K562 (cell line): Measurements from ENCODE around the gene GTPBP2. TPM values are rescaled to one million over a fixed set of nuclear protein-coding genes. Genes with fewer than 3 reads are reported as not detected.

Source experiments
- ATF1 ChIP-seq, 2 experiments: fragments of 450-650 bp in 1 of 2; IDR thresholded peaks; 2 replicates each; pipeline ENCODE4 v1.6.1; 2016; ENCODE audit warnings: missing compliant biosample characterization in 1 of 2, missing genetic modification characterization in 1 of 2
- BCL6 ChIP-seq: fragments of 250-450 bp; sonication (Bioruptor Pico); IDR thresholded peaks from 2 replicates; pipeline ENCODE4 v1.4.0; 2020
- CHD2 ChIP-seq: IDR thresholded peaks from 2 replicates; pipeline ENCODE4 v1.6.1; 2011; ENCODE audit warnings: low read depth, low read length
- CTBP1 ChIP-seq: fragments of 450-650 bp; IDR thresholded peaks from 2 replicates; pipeline ENCODE4 v1.6.1; 2016; ENCODE audit warnings: borderline replicate concordance
- ETV5 ChIP-seq: sonication (generic); formaldehyde crosslinking; IDR thresholded peaks from 2 replicates; pipeline ENCODE4 v1.4.0; 2020; ENCODE audit warnings: low read depth, mild to moderate bottlenecking, missing genetic modification reagents
- MAFG ChIP-seq: fragments of 450-650 bp; conservative IDR thresholded peaks from 2 replicates; pipeline ENCODE4 v1.6.1; 2016; ENCODE audit warnings: missing genetic modification characterization, missing compliant biosample characterization
- MXI1 ChIP-seq: IDR thresholded peaks from 2 replicates; pipeline ENCODE4 v1.6.1; 2011; ENCODE audit warnings: low read depth, mild to moderate bottlenecking, improper control_type of control experiment, low read length
- NCOA4 ChIP-seq: fragments of 450-650 bp; IDR thresholded peaks from 2 replicates; pipeline ENCODE4 v1.6.1; 2018; ENCODE audit warnings: mild to moderate bottlenecking; ENCODE audit not compliant: partially characterized antibody
- NRF1 ChIP-seq, 2 experiments: fragments of 450-650 bp; IDR thresholded peaks in 1 of 2; conservative IDR thresholded peaks in 1 of 2; 2 replicates each; pipeline ENCODE4 v1.6.1; 2014; ENCODE audit warnings: mild to moderate bottlenecking in 2 of 2
- PCBP1 ChIP-seq: fragments of 200-400 bp; formaldehyde crosslinking; IDR thresholded peaks from 2 replicates; pipeline ENCODE4 v1.6.1; 2018; ENCODE audit warnings: mild to moderate bottlenecking, low read depth, low read length; ENCODE audit not compliant: poor library complexity, severe bottlenecking
- SP1 ChIP-seq: sonication (generic); formaldehyde crosslinking; IDR thresholded peaks from 2 replicates; pipeline ENCODE4 v1.8.1; 2022; ENCODE audit warnings: mild to moderate bottlenecking, missing genetic modification reagents
- STAT5A ChIP-seq: IDR thresholded peaks from 2 replicates; pipeline ENCODE4 v1.6.1; 2012; ENCODE audit warnings: low read length, inconsistent platforms, borderline replicate concordance
- TBP ChIP-seq: optimal IDR thresholded peaks from 2 replicates; pipeline ENCODE3; 2011; ENCODE audit warnings: low read depth, low read length, improper control_type of control experiment
- ZBED1 ChIP-seq: IDR thresholded peaks from 2 replicates; pipeline ENCODE4 v1.6.1; 2014
- ZBTB11 ChIP-seq, 3 experiments: fragments of 200-800 bp in 1 of 3; fragments of 250-450 bp in 1 of 3; fragments of 450-650 bp in 1 of 3; sonication (Bioruptor Pico) in 1 of 3; sonication (Bioruptor generic) in 1 of 3; formaldehyde crosslinking in 1 of 3; IDR thresholded peaks; 2 replicates each; pipeline versions ENCODE4 v1.6.1 to v1.8.0; 2016 to 2022; ENCODE audit warnings: mild to moderate bottlenecking in 2 of 3, missing genetic modification characterization in 2 of 3, missing compliant biosample characterization in 1 of 3, moderate library complexity in 1 of 3
- ZNF644 ChIP-seq: fragments of 200-800 bp; sonication (Bioruptor generic); IDR thresholded peaks from 2 replicates; pipeline ENCODE4 v1.6.1; 2016; ENCODE audit warnings: low read depth, missing genetic modification characterization, missing compliant biosample characterization
- polyA plus RNA-seq, 8 experiments: library from polyadenylated mRNA; depleted of rRNA in 4 of 8; stranded (reverse) in 5 of 8; unstranded in 3 of 8; fragments of >200 nt; fragmentation: Nextera tagmentation in 2 of 8; fragmentation: Illumina TruSeq in 1 of 8; extraction: Ambion mirVana in 2 of 8; extraction: Trizol in 1 of 8; gene quantifications; 2 replicates each; pipeline versions ENCODE4 v1.2.1 to v1.2.3, GENCODE V29; 2011 to 2014; ENCODE audit warnings: inconsistent platforms in 1 of 8, missing spikeins in 1 of 8
- total RNA-seq, 7 experiments: library from RNA; depleted of rRNA in 6 of 7; stranded (reverse); fragments of >200 nt in 6 of 7; fragmentation: Illumina TruSeq in 2 of 7; extraction: Trizol in 2 of 7; gene quantifications; 2 replicates each; pipeline versions ENCODE4 v1.2.1 to v1.2.3, GENCODE V29; 2011 to 2021; ENCODE audit warnings: low replicate concordance in 1 of 7
- TF ChIP-seq, protein P1 (sequence below): fragments of 450-650 bp; IDR thresholded peaks from 2 replicates; pipeline ENCODE4 v1.6.1; 2014; ENCODE audit warnings: low read depth, mild to moderate bottlenecking, moderate library complexity, borderline replicate concordance
- TF ChIP-seq, protein P2 (sequence below): fragments of 250-450 bp; sonication (Bioruptor Pico); IDR thresholded peaks from 2 replicates; pipeline ENCODE4 v1.8.0; 2022; ENCODE audit warnings: moderate library complexity, mild to moderate bottlenecking, inconsistent platforms
- TF ChIP-seq, protein P3 (sequence below): fragments of 450-650 bp; IDR thresholded peaks from 2 replicates; pipeline ENCODE4 v1.6.1; 2018; ENCODE audit not compliant: partially characterized antibody

GTPBP2 gene
- total and polyA plus RNA-seq, 9 of the 15 experiments (the other 6 are each of a cell fraction or from before 2014, with no cell fraction given) = 48.4 to 196 (median 111) TPM

DNA sequence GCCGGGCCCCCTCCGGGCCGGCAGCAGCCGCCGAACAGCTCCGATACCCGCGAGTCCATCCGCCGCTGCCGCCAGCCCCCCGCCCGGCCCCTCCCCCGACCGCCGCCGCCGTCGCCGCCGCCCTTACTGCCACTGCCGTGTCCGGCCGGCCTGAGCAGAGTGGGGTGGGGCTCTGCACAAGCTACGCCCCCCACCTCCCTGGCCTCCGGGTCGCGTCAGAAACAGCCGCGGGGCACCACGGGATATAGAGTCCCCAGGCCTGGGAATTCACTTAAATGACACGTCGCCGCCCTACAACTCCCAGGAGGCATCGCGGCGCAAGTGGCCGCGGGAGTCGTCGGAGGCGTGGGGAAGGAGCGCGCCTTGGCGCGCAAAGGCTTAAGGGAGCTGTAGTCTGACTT is at the start of gene GTPBP2 (continued):
- TF ChIP-seq, protein P1, sequence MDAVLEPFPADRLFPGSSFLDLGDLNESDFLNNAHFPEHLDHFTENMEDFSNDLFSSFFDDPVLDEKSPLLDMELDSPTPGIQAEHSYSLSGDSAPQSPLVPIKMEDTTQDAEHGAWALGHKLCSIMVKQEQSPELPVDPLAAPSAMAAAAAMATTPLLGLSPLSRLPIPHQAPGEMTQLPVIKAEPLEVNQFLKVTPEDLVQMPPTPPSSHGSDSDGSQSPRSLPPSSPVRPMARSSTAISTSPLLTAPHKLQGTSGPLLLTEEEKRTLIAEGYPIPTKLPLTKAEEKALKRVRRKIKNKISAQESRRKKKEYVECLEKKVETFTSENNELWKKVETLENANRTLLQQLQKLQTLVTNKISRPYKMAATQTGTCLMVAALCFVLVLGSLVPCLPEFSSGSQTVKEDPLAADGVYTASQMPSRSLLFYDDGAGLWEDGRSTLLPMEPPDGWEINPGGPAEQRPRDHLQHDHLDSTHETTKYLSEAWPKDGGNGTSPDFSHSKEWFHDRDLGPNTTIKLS = peak; percentile 96
- peak; percentile 78 for TF ChIP-seq CHD2
- TF ChIP-seq STAT5A = no peak
- TF ChIP-seq ATF1 (CRISPR knock-in tag; IDR thresholded peaks at IDR 0.05) = no peak; the same call in 1 of the 2 replicates
- TF ChIP-seq ATF1 (tag; IDR thresholded peaks at IDR 0.05) = peak; percentile 95
- TF ChIP-seq NCOA4 = no peak
- 0 out of 2 replicates have a peak, but pooled peaks have one; percentile 54 for TF ChIP-seq BCL6 (CRISPR knock-in tag)
- no peak for TF ChIP-seq ZBED1
- TF ChIP-seq PCBP1 = peak; percentile 71
- TF ChIP-seq SP1 (CRISPR knock-in tag) = peak; percentile 58; the same call in 1 of the 2 replicates
- TF ChIP-seq TBP = peak; percentile 61
- TF ChIP-seq, protein P2, sequence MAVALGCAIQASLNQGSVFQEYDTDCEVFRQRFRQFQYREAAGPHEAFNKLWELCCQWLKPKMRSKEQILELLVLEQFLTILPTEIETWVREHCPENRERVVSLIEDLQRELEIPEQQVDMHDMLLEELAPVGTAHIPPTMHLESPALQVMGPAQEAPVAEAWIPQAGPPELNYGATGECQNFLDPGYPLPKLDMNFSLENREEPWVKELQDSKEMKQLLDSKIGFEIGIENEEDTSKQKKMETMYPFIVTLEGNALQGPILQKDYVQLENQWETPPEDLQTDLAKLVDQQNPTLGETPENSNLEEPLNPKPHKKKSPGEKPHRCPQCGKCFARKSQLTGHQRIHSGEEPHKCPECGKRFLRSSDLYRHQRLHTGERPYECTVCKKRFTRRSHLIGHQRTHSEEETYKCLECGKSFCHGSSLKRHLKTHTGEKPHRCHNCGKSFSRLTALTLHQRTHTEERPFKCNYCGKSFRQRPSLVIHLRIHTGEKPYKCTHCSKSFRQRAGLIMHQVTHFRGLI (CRISPR knock-in tag) = no peak
- TF ChIP-seq MAFG (tag) = no peak
- peak in 1 of 3 experiments; percentile 89; a peak in 2 of 6 replicates for TF ChIP-seq ZBTB11 (CRISPR knock-in tag; IDR thresholded peaks at IDR 0.05)
- TF ChIP-seq MXI1 = peak; percentile 65
- peak; percentile 87 to 89 for TF ChIP-seq NRF1 (conservative IDR thresholded peaks at IDR 0.05 in 1 of 2, IDR thresholded peaks at IDR 0.05 in 1 of 2)
- TF ChIP-seq CTBP1 = no peak
- peak; percentile 96 for TF ChIP-seq ZNF644
- no peak for TF ChIP-seq ETV5 (CRISPR knock-in tag)
- TF ChIP-seq, protein P3, sequence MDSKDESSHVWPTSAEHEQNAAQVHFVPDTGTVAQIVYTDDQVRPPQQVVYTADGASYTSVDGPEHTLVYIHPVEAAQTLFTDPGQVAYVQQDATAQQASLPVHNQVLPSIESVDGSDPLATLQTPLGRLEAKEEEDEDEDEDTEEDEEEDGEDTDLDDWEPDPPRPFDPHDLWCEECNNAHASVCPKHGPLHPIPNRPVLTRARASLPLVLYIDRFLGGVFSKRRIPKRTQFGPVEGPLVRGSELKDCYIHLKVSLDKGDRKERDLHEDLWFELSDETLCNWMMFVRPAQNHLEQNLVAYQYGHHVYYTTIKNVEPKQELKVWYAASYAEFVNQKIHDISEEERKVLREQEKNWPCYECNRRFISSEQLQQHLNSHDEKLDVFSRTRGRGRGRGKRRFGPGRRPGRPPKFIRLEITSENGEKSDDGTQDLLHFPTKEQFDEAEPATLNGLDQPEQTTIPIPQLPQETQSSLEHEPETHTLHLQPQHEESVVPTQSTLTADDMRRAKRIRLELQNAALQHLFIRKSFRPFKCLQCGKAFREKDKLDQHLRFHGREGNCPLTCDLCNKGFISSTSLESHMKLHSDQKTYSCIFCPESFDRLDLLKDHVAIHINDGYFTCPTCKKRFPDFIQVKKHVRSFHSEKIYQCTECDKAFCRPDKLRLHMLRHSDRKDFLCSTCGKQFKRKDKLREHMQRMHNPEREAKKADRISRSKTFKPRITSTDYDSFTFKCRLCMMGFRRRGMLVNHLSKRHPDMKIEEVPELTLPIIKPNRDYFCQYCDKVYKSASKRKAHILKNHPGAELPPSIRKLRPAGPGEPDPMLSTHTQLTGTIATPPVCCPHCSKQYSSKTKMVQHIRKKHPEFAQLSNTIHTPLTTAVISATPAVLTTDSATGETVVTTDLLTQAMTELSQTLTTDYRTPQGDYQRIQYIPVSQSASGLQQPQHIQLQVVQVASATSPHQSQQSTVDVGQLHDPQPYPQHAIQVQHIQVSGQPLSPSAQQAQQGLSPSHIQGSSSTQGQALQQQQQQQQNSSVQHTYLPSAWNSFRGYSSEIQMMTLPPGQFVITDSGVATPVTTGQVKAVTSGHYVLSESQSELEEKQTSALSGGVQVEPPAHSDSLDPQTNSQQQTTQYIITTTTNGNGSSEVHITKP = no peak
